Measurements from ENCODE around the gene XRN2. TPM values are rescaled to one million over a fixed set of nuclear protein-coding genes. Genes with fewer than 3 reads are reported as not detected.

Gene XRN2
- total RNA-seq, 4 donors from 2014 or later: 27.3 to 71.0 (median 29.9) TPM

- no peaks in the 10 kb centered on the region for H3K27me3 ChIP-seq
- H3K9me3 ChIP-seq: no peaks in the 10 kb centered on the region
- H3K4me3 ChIP-seq: no peak overlapping the region
- H3K27ac ChIP-seq: no peak overlapping the region
- peaks cover 0 to 9% (median 0%) of the 10 kb centered on the region in 4 donors for H3K4me1 ChIP-seq
- no peak for TF ChIP-seq POLR2A (IDR thresholded peaks at IDR 0.05)
- DNase-seq: no peak
- H3K36me3 ChIP-seq: no peaks in the 10 kb centered on the region
Measured at GRCh38 chr20:21312813-21313474, 9.8 kb downstream of the XRN2 start.

- no peak for DNase-seq
- H3K27me3 ChIP-seq: no peaks in the 10 kb centered on the region
- no peak for TF ChIP-seq CTCF (IDR thresholded peaks at IDR 0.05)
- TF ChIP-seq POLR2A (IDR thresholded peaks at IDR 0.05): no peak
- H3K27ac ChIP-seq: no peak overlapping the region
- no peaks in the 10 kb centered on the region for H3K36me3 ChIP-seq
- H3K9me3 ChIP-seq: no peaks in the 10 kb centered on the region
- H3K4me1 ChIP-seq: no peaks in the 10 kb centered on the region
- H3K4me3 ChIP-seq: no peak overlapping the region
Measured at GRCh38 chr20:21315138-21315537, 12.0 kb downstream of the XRN2 start.

GRCh38 chr20:21322083-21322710 lies 19.1 kb downstream of the XRN2 start:
- TF ChIP-seq POLR2A (IDR thresholded peaks at IDR 0.05): no peak
- TF ChIP-seq CTCF (IDR thresholded peaks at IDR 0.05): no peak
- no peaks in the 10 kb centered on the region for H3K27me3 ChIP-seq
- H3K4me3 ChIP-seq: no peak overlapping the region
- no peak for DNase-seq
- no peak overlapping the region for H3K27ac ChIP-seq
- peaks cover 0 to 20% (median 4%) of the 10 kb centered on the region in 4 donors for H3K4me1 ChIP-seq
- H3K9me3 ChIP-seq: no peaks in the 10 kb centered on the region
- H3K36me3 ChIP-seq: no peaks in the 10 kb centered on the region

GRCh38 chr20:21322921-21323331 lies 19.8 kb downstream of the XRN2 start:
- no peak for DNase-seq
- no peaks in the 10 kb centered on the region for H3K27me3 ChIP-seq
- H3K4me1 ChIP-seq: peaks cover 0 to 20% (median 4%) of the 10 kb centered on the region in 4 donors
- no peaks in the 10 kb centered on the region for H3K36me3 ChIP-seq
- no peak overlapping the region for H3K27ac ChIP-seq
- no peak for TF ChIP-seq CTCF (IDR thresholded peaks at IDR 0.05)
- TF ChIP-seq POLR2A (IDR thresholded peaks at IDR 0.05): no peak
- H3K9me3 ChIP-seq: no peaks in the 10 kb centered on the region
- H3K4me3 ChIP-seq: no peak overlapping the region

GRCh38 chr20:21323640-21324039 lies 20.5 kb downstream of the XRN2 start:
- Histone ChIP-seq H3K9me3 (no peaks in the 10 kb centered on the region), H3K27ac (no peak overlapping the region), H3K4me3 (no peak overlapping the region), H3K4me1 (peaks cover 0 to 20% (median 4%) of the 10 kb centered on the region in 4 donors), H3K36me3 (peaks cover 0 to 7% (median 0%) of the 10 kb centered on the region in 3 donors), H3K27me3 (no peaks in the 10 kb centered on the region)
- TF ChIP-seq POLR2A (IDR thresholded peaks at IDR 0.05): no peak
- peak in 1 of 6 experiments; percentile 3 for TF ChIP-seq CTCF (IDR thresholded peaks at IDR 0.05)
- DNase-seq: peak in 1 of 3 donors; percentile 64

GRCh38 chr20:21324126-21324525 lies 21.0 kb downstream of the XRN2 start:
- Histone ChIP-seq H3K27ac (no peak overlapping the region), H3K4me3 (no peak overlapping the region), H3K27me3 (no peaks in the 10 kb centered on the region), H3K4me1 (peaks cover 0 to 20% (median 4%) of the 10 kb centered on the region in 4 donors), H3K9me3 (no peaks in the 10 kb centered on the region), H3K36me3 (peaks cover 0 to 11% (median 0%) of the 10 kb centered on the region in 3 donors)
- no peak for DNase-seq
- TF ChIP-seq CTCF (IDR thresholded peaks at IDR 0.05) (no peak), POLR2A (IDR thresholded peaks at IDR 0.05) (no peak)

Data from Peyer's patch (tissue), 4 donors.